ENCODE measurements around the gene TFB2M. TPM values are rescaled to one million over a fixed set of nuclear protein-coding genes. Genes with fewer than 3 reads are reported as not detected.
"Not testable (repeated sequence)": the region's sequence is repeated elsewhere in the genome, so short reads cannot be mapped to it uniquely, and the experiment has no call there.

The TFB2M gene
- total RNA-seq, 1 donor from 2014 or later, result 9.5 TPM

DNA sequence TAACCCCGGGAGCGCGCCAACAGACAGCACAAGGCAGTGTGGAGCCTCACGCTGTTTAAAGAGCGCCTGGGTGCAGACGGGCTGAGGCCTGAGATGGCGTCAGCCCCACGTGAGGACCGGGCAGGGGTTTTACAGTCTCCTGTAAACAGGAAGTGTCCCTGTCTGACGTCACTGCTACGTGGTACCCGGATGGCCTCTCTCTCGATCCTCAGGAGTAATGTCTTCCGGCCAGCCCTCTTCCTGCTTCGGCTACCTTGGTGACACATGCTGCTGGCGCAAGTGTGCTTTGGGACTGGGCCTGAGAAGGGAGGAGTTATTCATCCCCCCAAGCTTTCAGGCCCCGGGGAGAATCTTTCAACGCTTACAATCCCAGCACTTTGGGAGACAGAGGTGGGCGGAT, 41.4 kb upstream of the TFB2M start:
- Mint-ChIP-seq H3K4me1 (ENCODE audit: unreplicated experiment) (peaks cover 18% of the 10 kb centered on the region), H3K36me3 (ENCODE audit: low read depth, unreplicated experiment) (peaks cover 4% of the 10 kb centered on the region), H3K27ac (ENCODE audit: unreplicated experiment) (no peak overlapping the region), H3K9me3 (ENCODE audit: unreplicated experiment) (no peaks in the 10 kb centered on the region), H3K27me3 (ENCODE audit: unreplicated experiment) (peaks cover 7% of the 10 kb centered on the region), H3K4me3 (ENCODE audit: unreplicated experiment) (no peak overlapping the region)
- TF ChIP-seq CTCF (IDR thresholded peaks at IDR 0.05; ENCODE audit: unreplicated experiment), result no peak
- DNase-seq (ENCODE audit: low spot score), result no peak

- not testable (repeated sequence) for H3K27ac Mint-ChIP-seq (ENCODE audit: unreplicated experiment); H3K4me1 Mint-ChIP-seq (ENCODE audit: unreplicated experiment); H3K27me3 Mint-ChIP-seq (ENCODE audit: unreplicated experiment); H3K9me3 Mint-ChIP-seq (ENCODE audit: unreplicated experiment); H3K36me3 Mint-ChIP-seq (ENCODE audit: low read depth, unreplicated experiment); DNase-seq (ENCODE audit: low spot score)
- H3K4me3 Mint-ChIP-seq (ENCODE audit: unreplicated experiment), result peak overlapping the region; percentile 56
Measured at GRCh38 chr1:246605231-246605630, 39.2 kb upstream of the TFB2M start.

DNA sequence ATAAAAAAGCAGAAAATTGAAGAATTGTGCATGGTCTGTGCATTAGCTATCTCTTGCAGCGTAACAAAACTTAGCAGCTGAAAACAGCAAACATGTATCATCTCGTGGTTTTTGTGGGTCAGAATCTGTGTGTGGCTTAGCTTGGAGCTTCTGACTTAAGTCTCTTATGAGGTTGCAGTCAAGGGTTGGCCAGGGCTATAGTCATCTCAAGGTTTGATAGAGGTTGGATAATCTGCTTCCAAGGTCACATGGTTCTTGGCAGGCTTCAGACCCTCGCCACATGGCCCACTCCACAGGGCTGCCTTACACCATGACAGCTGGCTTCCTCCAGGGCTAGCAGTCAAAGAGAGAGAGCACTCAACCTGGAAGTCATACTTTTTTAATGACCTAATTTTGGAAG, 36.1 kb upstream of the TFB2M start:
- Mint-ChIP-seq H3K4me1 (ENCODE audit: unreplicated experiment) (no peaks in the 10 kb centered on the region), H3K27me3 (ENCODE audit: unreplicated experiment) (peaks cover 2% of the 10 kb centered on the region), H3K36me3 (ENCODE audit: low read depth, unreplicated experiment) (peaks cover 4% of the 10 kb centered on the region), H3K27ac (ENCODE audit: unreplicated experiment) (no peak overlapping the region), H3K9me3 (ENCODE audit: unreplicated experiment) (no peaks in the 10 kb centered on the region), H3K4me3 (ENCODE audit: unreplicated experiment) (no peak overlapping the region)
- TF ChIP-seq CTCF (IDR thresholded peaks at IDR 0.05; ENCODE audit: unreplicated experiment), result no peak
- no peak for DNase-seq (ENCODE audit: low spot score)

DNA sequence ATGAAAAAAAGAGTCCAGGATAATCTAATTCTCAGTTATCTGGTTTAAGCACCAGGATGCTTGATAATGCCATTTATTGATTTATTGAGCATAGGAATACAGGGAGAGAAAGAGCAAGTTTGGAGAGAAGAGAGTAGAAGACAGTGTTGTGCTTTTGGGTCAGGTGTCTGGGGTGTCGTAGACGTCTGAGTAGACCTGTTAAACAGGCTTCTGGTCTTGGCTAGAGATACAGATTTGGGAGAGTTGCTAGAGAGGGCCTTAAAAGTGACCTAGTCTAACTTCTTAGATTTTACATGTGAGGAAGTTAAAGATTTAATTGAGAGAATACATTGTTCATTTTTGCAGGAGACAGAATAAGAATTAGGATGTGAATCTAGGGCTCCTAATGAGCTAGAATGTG, 34.5 kb upstream of the TFB2M start:
- Mint-ChIP-seq H3K27ac (ENCODE audit: unreplicated experiment) (no peak overlapping the region), H3K36me3 (ENCODE audit: low read depth, unreplicated experiment) (peaks cover 4% of the 10 kb centered on the region), H3K4me3 (ENCODE audit: unreplicated experiment) (no peak overlapping the region), H3K27me3 (ENCODE audit: unreplicated experiment) (peaks cover 2% of the 10 kb centered on the region), H3K4me1 (ENCODE audit: unreplicated experiment) (no peaks in the 10 kb centered on the region), H3K9me3 (ENCODE audit: unreplicated experiment) (no peaks in the 10 kb centered on the region)
- no peak for DNase-seq (ENCODE audit: low spot score)
- no peak for TF ChIP-seq CTCF (IDR thresholded peaks at IDR 0.05; ENCODE audit: unreplicated experiment)

- no peak for TF ChIP-seq CTCF (IDR thresholded peaks at IDR 0.05; ENCODE audit: unreplicated experiment)
- H3K36me3 Mint-ChIP-seq (ENCODE audit: low read depth, unreplicated experiment), result no peaks in the 10 kb centered on the region
- peaks cover 2% of the 10 kb centered on the region for H3K27me3 Mint-ChIP-seq (ENCODE audit: unreplicated experiment)
Measured at GRCh38 chr1:246599315-246599714, 33.3 kb upstream of the TFB2M start.

GRCh38 chr1:246597971-246598370, 31.9 kb upstream of the TFB2M start:
- no peak for DNase-seq (ENCODE audit: low spot score)
- H3K27me3 Mint-ChIP-seq (ENCODE audit: unreplicated experiment), result peaks cover 2% of the 10 kb centered on the region
- H3K4me1 Mint-ChIP-seq (ENCODE audit: unreplicated experiment), result no peaks in the 10 kb centered on the region
- no peak overlapping the region for H3K27ac Mint-ChIP-seq (ENCODE audit: unreplicated experiment)
- H3K4me3 Mint-ChIP-seq (ENCODE audit: unreplicated experiment), result no peak overlapping the region
- no peaks in the 10 kb centered on the region for H3K36me3 Mint-ChIP-seq (ENCODE audit: low read depth, unreplicated experiment)
- no peak for TF ChIP-seq CTCF (IDR thresholded peaks at IDR 0.05; ENCODE audit: unreplicated experiment)
- no peaks in the 10 kb centered on the region for H3K9me3 Mint-ChIP-seq (ENCODE audit: unreplicated experiment)

More at GRCh38 chr1:246599315-246599714, 33.3 kb upstream of the TFB2M start:
- Mint-ChIP-seq H3K4me1 (ENCODE audit: unreplicated experiment) (no peaks in the 10 kb centered on the region), H3K4me3 (ENCODE audit: unreplicated experiment) (no peak overlapping the region), H3K27ac (ENCODE audit: unreplicated experiment) (no peak overlapping the region), H3K9me3 (ENCODE audit: unreplicated experiment) (no peaks in the 10 kb centered on the region)
- DNase-seq (ENCODE audit: low spot score), result no peak

All from endothelial cell (in vitro differentiated cells).